PC-9 (cell line): ENCODE data around the gene TLDC2.

Experiments
- EZH2 ChIP-seq: fragments of 200-600 bp; sonication (generic); IDR thresholded peaks from 2 replicates; pipeline ENCODE4 v1.8.0; 2017; ENCODE audit warnings: antibody characterized with exemption, low read depth
- TF ChIP-seq, protein P1 (sequence below): fragments of 200-600 bp; sonication (generic); conservative IDR thresholded peaks from 2 replicates; pipeline ENCODE4 v1.6.1; 2017; ENCODE audit warnings: mixed run types, antibody characterized with exemption, mild to moderate bottlenecking, moderate library complexity

DNA sequence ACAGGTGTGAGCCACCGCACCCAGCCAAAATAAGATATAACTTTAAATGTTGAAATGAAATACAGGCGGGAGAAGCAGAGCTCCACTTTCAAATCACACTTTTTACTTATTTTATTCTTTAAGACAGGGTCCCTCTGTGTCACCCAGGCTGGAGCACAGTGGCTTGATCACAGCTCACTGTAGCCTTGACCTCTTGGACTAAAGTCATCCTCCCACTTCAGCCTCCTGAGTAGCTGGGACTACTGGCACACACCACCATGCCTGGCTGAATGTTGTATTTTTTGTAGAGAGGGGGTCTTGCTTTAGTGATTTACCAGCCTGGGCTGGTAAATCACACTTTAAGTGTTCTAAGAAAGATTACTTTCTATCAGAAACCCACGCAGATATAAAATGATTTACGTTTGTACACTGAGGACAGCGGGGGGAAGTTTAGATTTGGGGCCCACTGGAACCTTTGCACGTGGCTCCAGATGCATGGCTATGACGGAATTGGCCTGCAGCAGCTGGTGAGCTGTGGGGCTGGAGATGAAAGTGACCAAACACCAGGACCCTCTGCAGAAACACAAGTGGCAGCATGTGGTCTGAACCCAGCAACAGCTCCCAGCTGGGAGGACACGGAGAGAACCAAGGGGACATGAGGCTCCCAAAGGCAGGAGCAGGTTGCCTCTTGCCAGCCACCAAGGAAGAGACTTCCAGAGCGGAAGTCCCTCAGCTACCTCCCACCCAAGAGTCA, 26.4 kb upstream of the TLDC2 start:
- TF ChIP-seq, protein P1, sequence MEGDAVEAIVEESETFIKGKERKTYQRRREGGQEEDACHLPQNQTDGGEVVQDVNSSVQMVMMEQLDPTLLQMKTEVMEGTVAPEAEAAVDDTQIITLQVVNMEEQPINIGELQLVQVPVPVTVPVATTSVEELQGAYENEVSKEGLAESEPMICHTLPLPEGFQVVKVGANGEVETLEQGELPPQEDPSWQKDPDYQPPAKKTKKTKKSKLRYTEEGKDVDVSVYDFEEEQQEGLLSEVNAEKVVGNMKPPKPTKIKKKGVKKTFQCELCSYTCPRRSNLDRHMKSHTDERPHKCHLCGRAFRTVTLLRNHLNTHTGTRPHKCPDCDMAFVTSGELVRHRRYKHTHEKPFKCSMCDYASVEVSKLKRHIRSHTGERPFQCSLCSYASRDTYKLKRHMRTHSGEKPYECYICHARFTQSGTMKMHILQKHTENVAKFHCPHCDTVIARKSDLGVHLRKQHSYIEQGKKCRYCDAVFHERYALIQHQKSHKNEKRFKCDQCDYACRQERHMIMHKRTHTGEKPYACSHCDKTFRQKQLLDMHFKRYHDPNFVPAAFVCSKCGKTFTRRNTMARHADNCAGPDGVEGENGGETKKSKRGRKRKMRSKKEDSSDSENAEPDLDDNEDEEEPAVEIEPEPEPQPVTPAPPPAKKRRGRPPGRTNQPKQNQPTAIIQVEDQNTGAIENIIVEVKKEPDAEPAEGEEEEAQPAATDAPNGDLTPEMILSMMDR: no peak
- no peak for TF ChIP-seq EZH2
